ENCODE data around the gene DTL. TPM values are rescaled to one million over a fixed set of nuclear protein-coding genes. Genes with fewer than 3 reads are reported as not detected.

The DTL gene
- total and polyA plus RNA-seq, 2 of the 13 experiments (the other 11 are each of a cell fraction or from before 2014, with no cell fraction given) = 10.4 to 32.8 TPM

GRCh38 chr1:212132025-212132424 lies 96.5 kb downstream of the DTL start:
- H3K9ac ChIP-seq (ENCODE audit: insufficient read depth, low read depth, low read length) = no peak overlapping the region
- intact Hi-C loops (cut with micrococcal nuclease; ENCODE audit: unreplicated experiment) = no loop called here
- DNase-seq (ENCODE audit: low spot score) (no peak), FAIRE-seq (no peak), ATAC-seq (no peak)
- H4K20me1 ChIP-seq (ENCODE audit: insufficient read depth, low read length) = no peaks in the 10 kb centered on the region
- in situ Hi-C loops (cut with HindIII; ENCODE audit: extremely low pct_ligation_motif_present, low pct_unique_long_range_greater_than_20kb) = no loop called here
- no peaks in the 10 kb centered on the region for H3K27me3 ChIP-seq (ENCODE audit: control insufficient read depth in 1 of 2, insufficient read depth in 2 of 2, low read length in 2 of 2)
- H2AFZ ChIP-seq (ENCODE audit: low read length) = no peak overlapping the region
- POLR2A ChIA-PET = no interaction called here
- peaks cover 7% of the 10 kb centered on the region; the same call in 1 of the 2 replicates for H3K4me1 ChIP-seq (ENCODE audit: insufficient read depth, low read length)
- no peak overlapping the region for H3K4me3 ChIP-seq (replicated peaks in 1 of 3; ENCODE audit: insufficient read depth in 1 of 3, low read depth in 2 of 3, low read length in 3 of 3)
- 0 out of 5 replicates have a peak, but pooled peaks cover 0 to 1% of the 10 kb centered on the region in 2 experiments for H3K36me3 ChIP-seq (replicated peaks in 1 of 2; ENCODE audit: control insufficient read depth in 1 of 2, insufficient read depth in 2 of 2, low read length in 2 of 2)
- no peak overlapping the region for H3K27ac ChIP-seq (ENCODE audit: extremely low read length, insufficient read depth, low read length)
- no peaks in the 10 kb centered on the region for H3K79me2 ChIP-seq (ENCODE audit: insufficient read depth, low read length)
- WGBS (ENCODE audit: low lambda C conversion rate) = no CpG with 5 or more reads among the region's 1 CpG
- no TSS peak for BruUV-seq (replicated peaks)
- H3K9me3 ChIP-seq (ENCODE audit: low read length) = no peaks in the 10 kb centered on the region
- CTCF ChIA-PET (ENCODE audit: low intra/inter-chr PET ratio, low total read pairs) = no interaction called here
- H3K4me2 ChIP-seq (ENCODE audit: low read depth, low read length) = no peak overlapping the region
- no peak for TF ChIP-seq ZNF407 (CRISPR knock-in tag; IDR thresholded peaks at IDR 0.05; ENCODE audit: not compliant biosample characterization)
- TF ChIP-seq ZFP37 (CRISPR knock-in tag; IDR thresholded peaks at IDR 0.05; ENCODE audit: borderline replicate concordance) = no peak
- TF ChIP-seq MAZ (IDR thresholded peaks at IDR 0.05; ENCODE audit: borderline replicate concordance, low read depth, low read length) = no peak
- TF ChIP-seq MAZ (CRISPR knock-in tag; IDR thresholded peaks at IDR 0.05; ENCODE audit: low read depth) = no peak
- TF ChIP-seq PHF5A (CRISPR knock-in tag; IDR thresholded peaks at IDR 0.05; ENCODE audit: low read depth, unreplicated experiment) = no peak
- no peak for TF ChIP-seq POGZ (CRISPR knock-in tag; IDR thresholded peaks at IDR 0.05)
- no peak for TF ChIP-seq ZNF713 (CRISPR knock-in tag; IDR thresholded peaks at IDR 0.05)
- no peak for TF ChIP-seq ZBTB7A (CRISPR knock-in tag; IDR thresholded peaks at IDR 0.05)
- no peak for TF ChIP-seq ZNF549 (CRISPR knock-in tag; IDR thresholded peaks at IDR 0.05)
- TF ChIP-seq ARHGAP35 (CRISPR knock-in tag; IDR thresholded peaks at IDR 0.05; ENCODE audit: borderline replicate concordance) = no peak
- no peak for TF ChIP-seq TRIM22 (IDR thresholded peaks at IDR 0.05)
- TF ChIP-seq NFKB2 (CRISPR knock-in tag; IDR thresholded peaks at IDR 0.05; ENCODE audit: borderline replicate concordance) = no peak
- no peak for TF ChIP-seq PLRG1 (conservative IDR thresholded peaks at IDR 0.05)
- TF ChIP-seq HNF4A (CRISPR knock-in tag; IDR thresholded peaks at IDR 0.05) = no peak
- no peak for TF ChIP-seq DMTF1 (CRISPR knock-in tag; IDR thresholded peaks at IDR 0.05)

Measured in HepG2 (cell line).